NT2/D1 (cell line): Measurements from ENCODE around the gene ITPRIP.

Experiments used
- SUZ12 ChIP-seq: IDR thresholded peaks from 2 replicates; pipeline ENCODE4 v1.6.1; 2011; ENCODE audit not compliant: insufficient read length, insufficient read depth; ENCODE audit errors: extremely low read depth
- YY1 ChIP-seq: IDR thresholded peaks from 2 replicates; pipeline ENCODE4 v1.6.1; 2011; ENCODE audit not compliant: insufficient read length, insufficient read depth
- ZNF274 ChIP-seq: IDR thresholded peaks from 2 replicates; pipeline ENCODE4 v1.6.1; 2011; ENCODE audit warnings: mild to moderate bottlenecking, low read depth, low read length

- TF ChIP-seq YY1 (no peak), SUZ12 (no peak), ZNF274 (no peak)
These were observed 62.1 kb downstream of the ITPRIP start for GRCh38 chr10:104276192-104276591.
